GM21381 (cell line): Measurements from ENCODE around the gene LRRC1.

Source experiments
- ATAC-seq: cut with Tn5 transposase; IDR thresholded peaks from one replicate; pipeline ENCODE4 v1.9.1; 2021; ENCODE audit warnings: mild to moderate bottlenecking, moderate library complexity; ENCODE audit not compliant: unreplicated experiment

Gene LRRC1

DNA sequence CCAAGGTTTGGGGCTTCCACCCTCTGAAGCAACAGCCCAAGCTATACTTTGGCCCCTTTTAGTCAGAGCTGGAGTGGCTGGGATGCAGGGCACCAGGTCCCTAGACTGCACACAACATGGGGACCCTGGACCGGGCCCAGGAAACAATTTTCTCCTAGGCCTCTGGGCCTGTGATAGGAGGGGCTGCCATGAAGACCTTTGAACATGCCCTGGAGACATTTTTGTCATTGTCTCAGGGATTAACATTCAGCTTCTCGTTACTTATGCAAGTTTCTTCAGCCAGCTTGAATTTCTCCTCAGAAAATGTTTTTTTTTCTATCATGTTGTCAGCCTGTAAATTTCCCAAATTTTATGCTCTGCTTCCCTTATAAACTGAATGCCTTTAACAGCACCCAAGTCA lies 82.3 kb downstream of the LRRC1 start:
- no peak for ATAC-seq

DNA sequence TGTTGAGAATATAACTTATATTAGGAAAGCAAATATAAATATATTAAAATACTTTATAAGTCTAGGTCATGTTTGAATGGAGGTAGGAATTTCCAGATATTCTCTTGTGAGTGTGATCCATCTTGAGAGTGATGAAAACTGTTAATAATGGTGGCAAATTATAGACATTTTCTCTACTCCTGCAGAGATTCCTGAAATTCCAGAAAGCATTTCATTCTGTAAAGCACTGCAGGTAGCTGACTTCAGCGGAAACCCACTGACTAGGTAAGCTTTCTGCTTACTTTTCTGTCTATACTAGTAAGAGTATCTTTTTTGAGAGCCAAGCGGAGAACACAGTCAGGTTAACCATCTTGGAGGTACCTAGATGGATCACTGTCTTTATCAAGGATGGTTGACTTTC lies 84.0 kb downstream of the LRRC1 start:
- no peak for ATAC-seq

DNA sequence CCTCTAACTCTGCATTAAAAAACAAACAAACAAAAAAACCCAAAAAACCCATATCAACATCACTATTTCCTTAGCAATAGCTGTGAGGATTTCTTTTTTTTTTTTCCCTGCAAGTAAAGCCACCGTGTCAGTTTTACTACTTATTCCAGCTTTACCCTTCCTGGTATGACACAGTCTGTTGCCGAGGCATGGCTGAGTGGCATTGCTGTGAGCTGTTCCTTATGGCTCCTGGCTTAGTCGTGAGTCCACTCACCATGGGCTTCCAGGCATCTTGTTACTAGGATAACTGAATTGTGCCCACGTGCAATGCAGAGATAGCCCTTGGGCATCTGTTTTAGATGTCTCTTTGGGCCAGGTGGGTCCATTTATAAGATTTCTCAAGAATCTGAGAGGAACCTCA lies 84.8 kb downstream of the LRRC1 start:
- no peak for ATAC-seq

DNA sequence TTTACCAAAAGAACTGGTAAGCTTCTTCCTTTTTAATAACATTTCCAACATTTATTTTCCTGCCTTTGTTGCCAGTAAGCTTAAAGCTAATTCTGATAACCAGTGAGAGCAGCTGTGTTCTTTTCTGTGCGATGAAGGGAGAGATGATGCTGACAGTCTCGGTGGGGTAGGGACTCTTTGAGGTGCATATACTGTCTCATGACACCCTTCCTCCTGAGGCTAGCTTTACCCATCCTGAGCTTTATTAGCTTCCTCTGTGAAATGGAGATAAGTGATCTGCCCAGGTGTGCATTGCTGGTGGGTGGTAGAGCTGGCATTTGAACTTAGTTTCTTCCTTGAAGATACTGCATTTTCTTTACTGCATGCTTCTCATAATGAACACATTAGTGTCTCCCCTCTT lies 92.5 kb downstream of the LRRC1 start:
- ATAC-seq: no peak

DNA sequence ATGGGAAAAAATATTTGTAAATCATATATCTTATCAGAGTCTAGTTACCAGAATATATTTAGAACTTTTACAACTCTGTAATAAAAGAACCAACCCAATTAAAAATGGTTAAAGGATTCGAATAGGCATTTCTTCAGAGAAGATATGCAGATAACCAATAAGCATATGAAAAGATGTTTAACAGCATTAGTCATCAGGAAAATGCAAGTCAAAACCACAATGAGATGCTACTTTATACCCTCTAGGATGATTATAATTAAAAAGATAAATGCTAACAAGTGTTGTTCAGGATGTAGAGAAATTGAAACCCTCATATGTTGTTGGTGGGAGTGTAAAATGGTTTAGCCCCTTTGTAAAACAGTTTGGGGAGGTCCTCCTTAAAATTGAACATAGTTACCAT lies 94.1 kb downstream of the LRRC1 start:
- no peak for ATAC-seq

DNA sequence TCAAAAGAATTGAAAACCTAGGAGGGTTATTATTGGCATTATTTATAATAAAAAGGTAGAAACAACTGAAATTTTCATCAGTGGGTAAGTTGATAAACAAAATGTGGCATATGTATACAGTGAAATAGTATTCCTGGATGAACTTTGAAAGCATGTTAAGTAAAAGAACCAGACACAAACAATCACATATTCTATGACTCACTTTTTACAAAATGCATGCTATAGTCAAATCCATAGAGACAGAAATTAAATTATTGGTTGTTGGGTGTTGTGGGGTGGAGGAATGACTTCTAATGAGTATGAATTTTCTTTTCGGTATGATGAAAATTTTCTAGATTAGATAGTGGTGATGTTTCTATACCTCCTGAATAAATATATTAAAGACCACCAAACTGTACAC lies 94.6 kb downstream of the LRRC1 start:
- ATAC-seq: no peak

DNA sequence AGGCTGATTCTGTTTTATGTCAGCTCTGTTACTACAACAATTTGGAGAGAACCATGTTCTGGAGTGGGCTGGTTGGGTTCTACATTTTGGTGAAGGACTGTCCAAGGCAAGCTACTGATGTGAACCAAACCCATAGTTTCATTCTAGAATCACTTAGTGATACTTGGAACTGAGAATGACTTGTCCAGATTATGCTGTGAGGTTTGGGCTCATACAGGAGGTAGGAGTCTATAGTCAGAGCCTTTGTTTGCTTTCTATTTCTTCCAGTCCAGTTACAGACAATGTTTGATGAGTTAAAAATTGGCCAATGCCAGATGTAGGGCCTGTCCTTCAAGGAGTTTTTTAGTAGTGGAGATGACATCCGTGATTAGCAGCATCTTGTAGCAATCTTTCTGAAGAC lies 97.9 kb downstream of the LRRC1 start:
- peak; percentile 70 for ATAC-seq

DNA sequence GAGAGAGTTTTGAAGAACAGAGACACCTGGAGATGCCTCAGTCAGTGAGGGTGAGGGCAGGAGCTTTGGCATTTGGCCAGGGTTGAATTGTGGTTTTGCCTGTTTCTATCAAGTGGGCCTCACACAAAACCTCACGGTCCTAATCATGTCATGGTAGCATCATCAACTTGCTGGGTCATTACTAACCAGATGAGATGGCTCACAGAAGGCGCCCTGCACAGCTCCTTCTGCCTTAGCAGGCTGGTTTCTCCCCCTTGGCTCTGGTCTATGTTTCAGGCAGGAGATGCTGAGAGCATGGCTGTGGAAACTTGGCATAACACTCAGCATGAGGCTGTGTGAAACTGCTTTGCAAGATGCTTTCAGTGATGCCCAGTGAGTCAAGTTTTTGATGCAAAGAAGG lies 99.3 kb downstream of the LRRC1 start:
- peak; percentile 74 for ATAC-seq

DNA sequence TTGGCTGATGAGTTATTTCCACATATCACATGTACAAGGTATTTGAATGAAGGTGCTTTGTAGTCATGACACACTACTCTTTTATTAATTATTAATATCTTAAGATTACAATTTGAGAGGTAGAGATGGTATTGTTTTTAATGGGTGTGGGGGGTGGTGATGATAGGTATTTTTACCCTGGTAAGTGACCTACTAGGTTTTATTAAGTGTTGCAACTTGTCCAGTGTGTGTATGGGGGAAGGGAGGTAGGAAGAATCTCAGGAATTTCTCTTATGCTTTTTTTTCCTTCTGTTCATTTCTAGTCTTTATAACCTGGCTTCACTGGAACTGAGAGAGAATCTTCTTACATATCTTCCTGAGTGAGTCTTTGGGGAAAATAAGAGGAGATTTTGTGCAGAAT lies 101.4 kb downstream of the LRRC1 start:
- no peak for ATAC-seq

DNA sequence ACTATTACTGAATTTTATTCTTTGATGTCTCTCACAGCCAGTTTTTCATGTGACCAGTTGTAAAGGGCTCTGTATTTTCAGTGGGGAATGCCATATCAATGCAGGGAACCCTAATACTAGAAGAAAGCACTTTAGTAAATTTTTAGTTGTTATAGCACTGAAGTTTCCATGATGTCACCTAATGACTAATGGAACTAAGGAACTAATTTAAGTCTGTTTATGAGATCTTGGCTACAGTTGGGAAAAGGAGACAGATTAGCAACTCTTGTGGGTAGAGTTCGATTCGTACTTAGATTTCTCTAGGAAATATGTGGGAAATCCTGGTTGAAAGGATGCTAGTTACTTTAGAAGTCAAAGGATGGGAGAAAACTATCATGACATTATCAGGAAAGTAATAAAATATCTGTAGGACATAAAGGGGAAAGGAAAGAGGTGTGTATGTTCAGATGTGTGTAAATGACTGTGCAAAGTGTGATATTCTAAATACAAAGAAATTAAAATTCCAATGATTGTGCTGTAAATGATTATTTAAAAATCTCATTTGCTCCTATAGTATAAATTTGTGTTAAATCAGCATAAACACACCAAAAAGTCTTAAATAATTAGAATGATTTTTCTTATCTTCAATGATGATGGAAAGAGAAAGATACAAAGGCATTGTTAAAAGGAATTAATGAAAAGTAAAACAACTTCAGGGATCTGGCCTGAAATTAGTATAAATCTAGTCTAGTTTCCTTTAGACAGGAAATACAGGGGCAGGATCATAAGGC lies 103.4 kb downstream of the LRRC1 start:
- no peak for ATAC-seq

DNA sequence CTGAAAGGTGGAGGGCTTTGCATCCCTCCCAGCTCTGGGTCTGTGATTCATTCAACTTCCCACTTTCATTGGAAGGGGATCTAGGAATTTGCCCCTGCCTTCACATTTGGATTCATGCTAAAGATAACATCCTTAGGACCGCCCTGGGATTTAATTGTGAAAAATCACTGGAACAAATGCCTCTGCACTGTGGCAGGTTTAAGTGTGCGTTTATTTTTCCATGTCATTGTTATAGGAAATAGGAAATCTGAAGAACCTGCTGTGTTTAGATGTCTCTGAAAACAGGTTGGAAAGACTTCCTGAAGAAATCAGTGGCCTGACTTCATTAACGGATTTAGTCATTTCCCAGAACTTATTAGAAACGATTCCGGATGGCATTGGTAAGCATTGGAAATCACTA lies 104.7 kb downstream of the LRRC1 start:
- no peak for ATAC-seq

DNA sequence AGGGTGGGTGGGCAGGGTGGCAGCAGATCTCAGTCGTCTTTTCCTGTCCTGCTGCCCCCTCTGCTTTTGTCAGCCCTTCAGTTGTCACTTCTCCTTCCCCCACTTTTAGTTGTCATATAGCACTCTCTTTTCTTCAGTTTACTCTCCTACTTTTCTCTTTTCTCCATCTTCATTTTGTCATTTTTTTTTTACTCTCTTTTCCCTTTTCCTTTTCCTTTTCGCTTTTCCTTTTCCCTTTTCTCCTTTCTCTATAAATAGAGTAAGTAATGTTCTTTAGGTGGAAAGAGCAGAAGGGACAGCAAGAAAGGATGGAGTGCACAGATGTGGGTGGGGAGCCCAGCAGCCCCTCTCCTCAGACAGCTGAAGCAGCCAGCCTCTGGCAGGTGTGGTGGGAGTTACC lies 108.6 kb downstream of the LRRC1 start:
- no peak for ATAC-seq

DNA sequence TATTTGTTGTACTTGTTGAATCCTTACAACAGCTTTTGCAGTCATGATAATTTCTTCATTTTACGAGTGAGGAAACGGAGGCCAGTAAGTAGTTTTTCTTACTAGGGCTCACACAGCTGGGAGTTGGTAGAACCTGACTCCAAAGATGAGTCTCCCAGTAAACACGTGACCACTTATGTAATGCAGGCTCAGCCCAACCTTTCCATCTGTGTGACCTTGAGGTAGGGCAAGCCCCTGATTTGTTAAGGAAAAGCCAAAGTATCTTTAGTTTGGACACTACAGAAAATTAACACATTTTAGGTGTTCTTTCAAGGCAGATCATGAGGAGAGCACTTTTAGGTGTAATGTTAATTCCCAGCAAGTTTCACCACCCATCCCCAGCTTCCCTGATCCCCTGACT lies 111.3 kb downstream of the LRRC1 start:
- no peak for ATAC-seq

DNA sequence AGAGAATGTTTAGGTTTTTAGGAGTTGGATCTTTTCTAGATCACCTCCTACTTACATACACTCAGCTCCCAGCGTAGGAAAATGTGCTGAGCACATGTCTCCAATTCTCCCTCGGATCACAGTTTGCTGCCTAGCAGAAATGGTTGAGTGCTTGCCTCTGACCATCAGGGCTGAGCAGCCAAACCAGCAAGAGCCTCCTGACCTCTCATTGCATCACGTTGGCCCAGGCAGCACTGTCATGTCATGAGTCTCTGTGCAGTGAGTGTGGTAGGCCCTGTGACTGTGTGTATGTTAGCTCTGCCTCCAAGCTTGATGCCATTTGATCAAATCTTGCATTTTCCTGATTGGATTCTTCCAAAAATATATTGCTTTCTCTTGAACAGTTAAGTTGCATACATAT lies 112.0 kb downstream of the LRRC1 start:
- no peak for ATAC-seq

DNA sequence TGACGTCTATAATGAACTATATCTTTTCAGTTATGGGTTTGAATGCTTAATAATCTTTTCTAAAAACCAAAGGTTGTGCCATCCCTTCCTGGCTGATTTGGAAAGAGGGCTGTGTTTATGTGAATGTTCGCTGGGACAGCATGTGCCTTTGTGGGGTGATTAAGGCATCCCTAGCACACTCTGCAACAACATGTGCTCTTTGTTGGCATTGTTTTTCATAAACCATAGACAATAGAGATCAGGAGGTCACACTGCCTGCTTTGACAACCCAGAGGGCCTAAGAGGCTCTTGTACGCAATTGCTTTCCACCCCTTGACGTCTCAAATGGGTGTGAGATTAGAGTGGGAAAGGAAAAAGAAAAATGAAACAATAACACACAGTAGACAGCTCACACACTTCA lies 116.0 kb downstream of the LRRC1 start:
- ATAC-seq: no peak

DNA sequence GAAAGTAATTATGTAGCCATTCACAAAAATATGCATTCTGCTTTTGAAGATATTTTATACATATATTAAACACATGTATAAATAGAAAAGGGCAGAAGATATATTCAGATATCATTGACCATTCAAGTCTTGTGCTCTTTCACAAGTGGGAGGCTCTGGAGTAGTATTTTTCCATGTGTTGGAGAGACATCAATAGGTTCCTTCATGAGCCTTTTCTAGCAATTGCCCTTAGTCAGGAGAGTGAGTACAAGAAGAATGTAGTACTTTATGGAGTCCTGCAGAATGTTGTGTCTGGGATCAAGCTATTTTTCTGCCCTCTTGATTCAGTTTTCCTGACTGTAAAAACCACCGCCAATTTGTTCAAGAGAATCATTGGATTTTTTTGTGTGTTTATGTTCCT lies 117.9 kb downstream of the LRRC1 start:
- no peak for ATAC-seq

DNA sequence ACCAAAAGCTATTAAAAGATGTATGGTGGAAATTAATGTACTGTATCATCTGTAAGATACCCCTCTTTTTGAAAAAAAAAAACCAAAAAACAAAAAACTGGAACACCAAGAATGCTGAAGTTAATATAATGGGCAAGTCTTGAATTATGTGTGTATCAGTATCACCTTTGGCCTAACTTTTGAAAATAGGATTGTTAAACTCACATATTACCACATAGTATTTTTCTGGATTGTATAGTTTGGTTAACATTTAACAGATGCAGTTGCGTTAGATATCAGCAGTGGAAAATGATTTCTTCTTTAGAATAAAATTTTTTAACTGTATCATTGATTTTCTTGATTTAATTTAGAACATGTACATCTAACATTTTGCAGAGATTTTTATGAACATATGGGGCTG lies 118.5 kb downstream of the LRRC1 start:
- no peak for ATAC-seq

DNA sequence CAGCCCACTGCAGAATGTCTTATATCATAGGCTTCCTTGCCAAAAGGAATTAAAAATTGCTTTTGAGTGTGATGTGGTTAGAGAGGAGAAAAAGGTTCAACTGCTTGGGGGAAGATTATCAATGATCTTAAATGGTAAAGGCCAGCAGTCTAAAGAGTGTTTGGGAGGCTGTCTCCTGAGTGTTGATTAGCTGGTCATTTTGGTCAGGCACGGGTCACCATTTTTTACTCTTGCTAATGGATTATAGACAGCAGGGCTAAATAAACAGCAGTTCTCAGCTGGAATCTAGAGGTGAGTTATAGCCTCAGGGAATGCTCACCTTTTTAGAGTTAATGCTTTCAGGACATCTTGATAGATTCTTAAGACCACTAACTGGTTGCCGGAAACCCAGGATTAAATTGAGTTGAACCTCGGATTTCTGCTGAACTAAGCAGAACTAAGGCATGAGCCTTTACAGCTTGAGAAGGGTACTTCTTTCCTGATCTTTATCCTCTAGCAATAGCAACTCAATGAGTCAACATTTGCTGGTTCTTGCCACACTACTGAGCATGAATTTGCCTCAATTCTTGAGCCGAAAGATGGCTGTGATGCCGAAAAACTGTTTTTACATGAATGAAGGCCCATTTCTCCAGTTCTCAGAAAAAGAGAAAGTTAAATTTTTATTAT lies 120.4 kb downstream of the LRRC1 start:
- ATAC-seq: no peak

DNA sequence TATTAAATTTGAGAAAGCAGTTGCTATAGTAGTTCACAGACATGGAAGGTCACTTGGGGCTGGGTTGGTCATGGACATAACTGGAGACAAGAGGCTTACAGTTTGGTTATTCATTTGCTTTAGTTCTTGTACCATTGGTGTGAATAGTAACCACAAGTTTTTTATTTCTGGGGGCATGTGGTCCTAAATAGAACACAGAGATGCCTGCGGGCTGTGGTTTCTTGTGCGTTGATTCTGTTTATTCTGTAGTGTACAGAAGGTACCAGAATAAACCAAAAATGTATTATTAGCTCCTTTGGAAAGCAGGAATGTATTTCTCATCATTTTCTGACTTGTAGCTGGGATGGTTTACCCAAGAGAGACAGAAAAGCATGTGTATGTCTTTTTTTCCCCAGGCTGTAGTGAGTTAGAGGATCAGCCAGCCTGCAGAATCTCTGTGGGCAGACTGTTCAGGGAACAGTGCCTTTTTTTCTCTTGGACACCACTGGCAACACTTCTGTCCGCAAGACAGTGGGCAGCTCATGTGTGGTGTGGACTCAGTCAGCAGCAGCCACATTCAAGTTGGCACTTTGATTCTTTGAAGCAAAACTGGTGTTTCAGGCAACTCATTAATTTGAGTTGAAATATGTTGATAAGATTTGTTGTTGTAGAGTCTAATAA lies 122.1 kb downstream of the LRRC1 start:
- ATAC-seq: peak; percentile 73

DNA sequence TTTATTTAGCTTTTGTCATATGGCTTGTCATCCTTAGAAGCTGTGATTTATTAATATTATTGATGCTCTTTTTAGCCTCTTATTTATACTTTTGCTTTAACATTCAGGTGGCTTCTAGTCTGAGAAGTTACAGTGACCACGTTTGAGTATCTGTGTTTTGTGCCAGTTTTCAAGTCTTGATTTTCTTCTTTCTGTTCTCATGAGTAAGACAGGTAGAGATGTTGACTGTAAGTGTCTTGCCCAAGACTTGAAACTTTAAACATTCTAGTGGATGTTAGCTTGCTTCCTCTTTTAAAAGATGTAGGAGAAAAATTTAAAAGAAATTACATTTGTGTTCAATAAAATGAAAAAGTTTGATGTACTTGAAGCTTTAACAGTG lies 122.6 kb downstream of the LRRC1 start:
- peak; percentile 65 for ATAC-seq

DNA sequence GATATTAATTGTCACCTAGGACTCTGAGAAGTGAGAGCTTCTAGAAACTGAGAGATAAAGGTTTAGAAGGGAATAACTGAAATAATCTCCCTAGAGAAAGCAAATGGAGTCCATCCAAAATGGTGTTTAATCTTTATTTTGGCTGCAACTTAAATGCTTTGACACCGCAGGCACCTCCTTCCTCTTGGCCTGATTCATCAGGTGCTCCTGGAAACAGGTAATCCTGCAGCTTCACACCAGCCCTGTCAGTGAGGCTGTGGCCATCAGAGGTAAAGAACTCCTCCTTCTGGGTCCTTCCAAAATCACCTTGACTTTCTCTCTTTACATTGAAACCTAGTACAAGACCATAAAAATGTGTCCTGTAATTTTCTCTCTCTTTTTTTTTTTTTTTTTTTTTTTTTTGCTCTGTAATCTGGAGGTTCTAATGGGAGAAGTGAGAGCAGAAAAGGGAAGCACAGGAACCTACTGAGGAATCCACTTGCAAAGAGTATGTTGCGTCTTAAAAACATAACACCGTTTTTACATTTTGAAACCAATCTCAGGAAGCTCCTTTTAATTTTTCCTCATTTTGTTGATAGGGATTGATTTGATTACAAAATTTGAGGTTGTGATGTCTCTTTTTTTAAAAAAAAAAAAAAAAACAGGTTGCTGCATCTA lies 124.2 kb downstream of the LRRC1 start:
- ATAC-seq: no peak

DNA sequence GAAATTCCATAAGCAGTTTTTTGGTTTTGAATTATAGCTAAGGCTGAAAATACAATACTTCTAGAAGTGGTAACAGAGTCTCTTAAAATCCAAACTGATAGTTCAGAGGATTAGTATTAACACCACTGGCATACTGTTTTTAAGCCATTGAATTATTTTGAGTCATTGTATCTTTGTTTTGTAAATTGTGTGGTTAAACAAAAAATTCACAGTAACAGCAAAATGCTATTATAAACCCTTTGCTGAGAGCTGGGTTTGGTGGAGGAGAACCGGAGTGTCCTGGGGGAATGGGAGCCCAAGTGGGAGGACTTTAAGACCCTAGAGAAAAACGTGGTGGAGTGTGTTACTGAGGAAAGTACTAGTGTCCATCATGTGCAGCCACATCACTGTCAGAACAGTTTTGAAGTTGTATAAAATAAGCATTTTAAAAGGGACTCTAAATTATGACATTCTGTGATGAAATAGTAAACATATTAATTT lies 125.1 kb downstream of the LRRC1 start:
- ATAC-seq: no peak
